Middle frontal gyrus (tissue), 1 donor: ENCODE results near the gene COL28A1.
"Not testable (repeated sequence)": the region's sequence is repeated elsewhere in the genome, so short reads cannot be mapped to it uniquely, and the experiment has no call there.

Experiments
- DNase-seq: peaks from one replicate; pipeline ENCODE4 v3.0.0-alpha.2; 2015; ENCODE audit warnings: low spot score; ENCODE audit errors: extremely low spot score

Gene COL28A1

DNA sequence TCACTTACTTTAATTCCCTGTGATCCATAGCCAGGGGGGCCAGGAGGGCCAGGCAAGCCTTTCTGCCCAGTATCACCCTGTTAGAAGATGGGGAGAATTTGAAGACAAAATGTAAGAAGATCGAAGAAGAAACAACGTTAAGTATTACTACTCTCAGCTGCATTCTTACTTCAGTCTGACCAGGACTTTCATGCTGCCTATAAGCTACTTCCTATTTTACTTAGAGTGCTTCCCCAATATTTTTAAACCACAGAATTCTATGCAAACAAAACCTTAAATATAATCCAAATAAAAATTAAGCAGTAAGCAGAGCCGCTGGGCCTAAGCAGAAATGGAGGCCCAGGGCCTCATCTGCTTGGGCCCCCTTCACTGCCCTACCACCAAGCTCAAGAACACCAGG lies 117.8 kb downstream of the COL28A1 start:
- no peak for DNase-seq

DNA sequence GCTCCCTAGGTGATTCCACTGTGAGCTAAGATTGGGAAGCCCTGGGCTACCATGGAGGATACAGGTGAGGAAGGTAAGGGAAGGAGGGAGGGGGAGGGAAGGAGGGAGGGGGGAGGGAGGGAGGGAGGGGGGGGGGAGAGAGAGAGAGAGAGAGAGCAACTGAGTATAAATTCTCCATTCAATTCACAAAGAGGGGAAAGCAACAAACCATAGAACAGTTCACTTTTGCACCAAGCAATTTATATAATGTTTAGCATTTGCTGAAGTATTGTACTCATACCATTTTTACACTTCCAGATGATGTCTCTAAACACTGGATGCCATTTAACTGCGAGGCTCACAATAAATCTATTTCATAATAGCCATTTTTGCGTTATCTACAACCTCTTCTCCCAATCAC lies 118.3 kb downstream of the COL28A1 start:
- DNase-seq = no peak

DNA sequence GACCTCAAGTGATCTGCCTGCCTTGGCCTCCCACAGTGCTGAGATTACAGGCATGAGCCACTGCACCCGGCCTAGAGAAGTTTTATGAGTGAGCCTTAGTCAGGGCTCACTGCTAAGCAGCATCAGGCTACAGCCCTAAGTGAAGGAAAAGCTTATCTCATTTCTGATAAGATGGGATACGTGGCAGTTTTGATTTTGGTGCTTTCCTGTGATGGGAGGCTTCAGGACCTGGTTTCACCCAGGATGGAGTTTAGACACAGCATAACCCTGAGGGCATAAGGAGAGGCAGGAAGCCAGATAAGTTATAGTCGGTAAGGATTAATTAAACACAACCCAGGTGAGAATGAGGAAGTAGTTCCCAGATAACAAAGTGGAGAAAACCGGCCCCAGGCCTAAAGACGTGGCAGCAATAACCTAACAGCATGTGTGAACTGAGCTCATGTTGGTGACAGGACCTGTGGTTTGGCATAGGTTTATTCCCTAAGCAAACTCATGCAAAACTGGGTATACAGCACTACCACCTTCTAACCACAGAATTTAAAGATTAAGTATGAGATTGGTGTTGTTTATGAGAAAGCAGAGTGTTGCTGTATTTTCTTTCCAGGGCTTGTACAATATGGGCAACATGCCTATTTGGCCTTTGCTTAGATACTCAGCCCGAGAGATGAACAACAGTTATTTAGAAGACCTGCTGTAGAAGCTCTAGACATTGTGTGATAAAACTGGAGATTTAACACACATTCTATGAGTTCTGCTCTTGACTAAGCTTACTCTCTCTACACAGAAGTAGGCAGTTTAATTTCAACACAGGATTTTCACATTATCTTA lies 119.4 kb downstream of the COL28A1 start:
- no peak for DNase-seq

DNA sequence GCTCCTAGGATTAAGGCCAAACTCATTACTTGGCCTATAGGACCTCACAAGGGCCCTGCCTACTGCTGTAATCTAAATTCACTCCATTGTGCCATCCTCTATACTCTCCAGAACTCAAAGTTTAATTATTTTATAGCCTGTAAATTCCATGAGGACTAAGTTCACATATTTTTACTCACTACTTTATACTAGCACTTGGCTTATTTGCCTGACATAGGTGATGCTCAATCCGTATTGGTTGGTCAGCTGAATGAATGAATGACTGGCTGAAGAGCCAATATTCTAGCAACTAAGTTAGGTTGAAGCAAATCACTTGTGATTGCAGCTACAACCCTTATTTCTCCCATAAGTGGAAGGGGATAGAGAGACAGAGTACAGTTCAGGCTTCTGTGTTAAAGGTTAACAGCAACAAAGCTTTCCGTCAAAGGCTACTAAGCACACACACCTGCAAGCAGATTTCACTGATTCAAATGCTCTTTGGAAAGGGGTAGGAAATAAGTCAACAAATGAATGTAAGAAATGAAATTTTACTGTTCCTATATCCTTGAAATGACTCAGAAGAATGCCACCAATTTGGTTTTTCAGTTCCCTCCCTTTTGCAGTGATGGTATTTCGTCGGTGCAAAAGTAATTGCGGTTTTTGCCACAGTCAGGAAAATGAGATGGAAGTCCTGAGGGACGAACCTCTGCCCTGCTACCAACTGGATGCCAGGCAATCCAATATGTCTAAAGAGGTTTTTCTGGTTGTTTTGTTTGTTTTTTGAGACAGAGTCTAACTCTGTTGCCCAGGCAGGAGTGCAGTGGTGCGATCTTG lies 120.7 kb downstream of the COL28A1 start:
- DNase-seq = no peak

DNA sequence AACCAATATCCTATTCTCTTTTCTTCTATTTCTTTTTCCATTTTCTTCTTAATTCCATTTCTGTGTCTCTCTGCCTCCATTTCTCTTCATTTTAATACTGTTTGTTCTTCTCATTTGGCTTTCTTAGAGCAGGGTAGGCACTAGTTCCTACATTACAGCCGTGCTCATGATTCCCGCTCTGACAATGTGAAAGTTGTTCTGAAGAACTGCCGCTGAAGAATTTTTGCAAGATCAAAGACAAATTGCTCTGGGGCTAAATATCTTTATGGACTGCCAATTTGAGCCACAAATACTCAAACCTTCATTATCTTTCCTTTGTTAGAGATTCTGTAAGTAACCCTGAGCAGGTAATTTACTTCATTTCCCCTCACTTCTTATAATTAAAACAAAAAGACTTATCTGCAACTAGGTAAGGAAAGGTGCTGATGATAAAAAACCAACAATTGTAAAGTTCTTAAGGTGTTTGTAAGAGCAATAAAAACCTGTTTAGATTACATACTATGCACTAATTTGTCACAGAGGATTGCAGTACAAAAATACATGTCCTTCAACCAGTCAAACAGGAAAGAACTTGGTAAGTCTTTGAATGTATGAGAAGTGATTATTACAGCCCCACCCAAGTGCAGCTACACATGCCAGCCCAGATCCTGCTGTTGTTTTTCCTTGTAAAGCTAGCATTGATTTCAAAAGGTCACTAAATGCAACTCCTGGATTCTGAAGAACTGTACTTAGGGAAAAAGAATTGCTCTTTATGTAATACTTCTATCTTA lies 127.5 kb downstream of the COL28A1 start:
- no peak for DNase-seq

DNA sequence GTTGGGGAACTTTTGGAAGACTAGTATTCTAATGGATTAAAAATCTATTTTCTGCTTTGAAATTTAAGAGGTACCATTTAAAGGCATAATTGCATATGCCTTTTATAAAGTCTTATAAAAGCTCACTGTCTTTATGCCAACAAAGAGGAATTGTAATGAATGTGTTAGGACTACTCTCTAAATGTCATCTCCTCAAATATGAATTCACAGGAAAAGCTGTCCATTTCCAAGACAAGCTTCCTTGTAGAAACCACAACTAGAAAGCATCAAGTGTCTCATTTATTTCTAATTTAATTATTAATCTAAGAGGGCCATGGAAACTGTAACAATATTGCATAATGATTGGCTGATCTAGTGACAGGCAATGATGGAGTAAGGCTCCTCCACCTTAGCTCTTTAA lies 130.2 kb downstream of the COL28A1 start:
- no peak for DNase-seq

DNA sequence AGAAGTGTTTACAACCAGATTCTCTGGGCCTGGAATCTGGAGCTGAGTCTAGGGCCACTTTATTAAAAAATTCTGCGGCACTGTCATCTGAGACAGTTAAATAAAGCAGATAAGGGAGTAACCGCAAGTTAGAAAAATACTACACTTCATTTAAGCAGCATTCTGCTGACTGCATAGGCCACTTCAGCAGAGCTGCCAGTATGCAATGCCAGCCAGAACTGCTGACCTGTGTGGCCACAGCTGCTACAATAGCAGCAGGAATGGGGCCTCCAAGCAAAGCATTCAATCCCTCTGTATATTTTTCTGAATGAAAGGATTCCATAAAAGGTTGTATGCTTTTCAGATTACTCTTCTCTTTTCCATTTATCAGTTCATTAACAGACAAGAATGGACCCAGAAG lies 136.0 kb downstream of the COL28A1 start:
- DNase-seq = no peak

DNA sequence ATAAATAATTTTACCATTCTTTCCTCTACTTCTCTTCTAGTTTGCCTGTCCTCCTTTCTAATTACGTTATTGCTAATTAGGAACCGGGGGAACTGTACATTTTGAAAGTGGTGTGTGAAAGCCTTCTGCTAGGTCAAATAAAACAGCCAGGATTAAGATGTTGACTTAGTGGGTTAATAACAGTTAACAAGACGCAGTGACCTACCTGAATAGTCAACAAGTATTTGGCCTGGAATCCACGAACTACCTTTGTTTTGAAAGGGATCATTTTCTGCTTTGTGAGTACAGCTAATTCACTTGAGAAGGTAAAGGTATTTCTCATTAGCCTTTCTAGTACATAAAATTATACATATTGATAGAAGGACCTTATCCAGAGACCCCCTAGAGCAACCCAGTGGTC lies 139.9 kb downstream of the COL28A1 start:
- no peak for DNase-seq

DNA sequence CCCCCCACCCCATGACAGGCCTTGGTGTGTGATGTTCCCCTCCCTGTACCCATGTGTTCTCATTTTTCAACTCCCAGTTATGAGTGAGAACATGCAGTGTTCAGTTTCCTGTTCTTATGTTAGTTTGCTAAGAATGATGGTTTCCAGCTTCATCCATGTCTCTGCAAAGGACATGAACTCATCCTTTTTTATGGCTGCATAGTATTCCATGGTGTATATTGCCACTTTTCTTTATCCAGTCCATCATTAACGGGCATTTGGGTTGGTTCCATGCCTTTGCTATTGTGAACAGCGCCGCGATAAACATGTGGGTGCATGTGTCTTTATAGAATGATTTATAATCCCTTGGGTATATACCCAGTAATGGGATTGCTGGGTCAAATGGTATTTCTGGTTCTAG lies 147.5 kb downstream of the COL28A1 start:
- not testable (repeated sequence) for DNase-seq

DNA sequence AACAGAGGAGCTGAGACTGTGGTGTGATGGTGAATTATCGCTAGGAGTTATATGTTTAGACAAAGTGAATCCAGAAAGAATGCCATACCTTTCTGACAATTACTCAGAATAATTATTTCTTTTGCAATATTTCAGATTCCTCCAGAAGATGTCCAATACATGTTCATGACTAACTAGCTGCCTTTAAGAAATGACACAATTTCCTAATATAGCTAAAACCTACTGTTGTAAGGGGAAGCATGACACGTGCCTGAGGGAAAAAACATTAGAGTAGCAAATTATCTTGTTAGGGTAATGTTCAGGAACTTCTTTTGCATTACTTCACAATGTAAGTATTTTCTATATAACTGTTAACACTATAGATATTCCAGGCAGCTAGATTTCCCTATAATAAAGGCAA lies 150.3 kb downstream of the COL28A1 start:
- no peak for DNase-seq

DNA sequence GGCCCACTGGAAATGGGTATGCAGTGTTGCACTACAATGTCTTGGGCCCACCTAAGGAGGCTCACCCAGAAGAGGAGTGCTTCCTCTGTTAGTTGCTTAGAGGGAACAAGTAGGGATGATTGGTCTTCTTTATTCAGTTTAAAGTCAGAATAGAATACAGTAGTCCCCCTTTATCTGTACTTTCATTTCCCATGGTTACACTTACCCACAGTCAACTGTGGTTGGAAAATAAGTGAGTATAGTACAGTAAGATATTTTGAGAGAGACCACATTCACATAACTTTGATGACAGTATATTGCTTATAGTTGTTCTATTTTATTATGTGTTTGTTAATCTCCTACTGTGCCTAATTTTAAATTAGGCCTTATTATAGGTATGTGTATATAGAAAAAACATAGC lies 151.4 kb downstream of the COL28A1 start:
- no peak for DNase-seq

DNA sequence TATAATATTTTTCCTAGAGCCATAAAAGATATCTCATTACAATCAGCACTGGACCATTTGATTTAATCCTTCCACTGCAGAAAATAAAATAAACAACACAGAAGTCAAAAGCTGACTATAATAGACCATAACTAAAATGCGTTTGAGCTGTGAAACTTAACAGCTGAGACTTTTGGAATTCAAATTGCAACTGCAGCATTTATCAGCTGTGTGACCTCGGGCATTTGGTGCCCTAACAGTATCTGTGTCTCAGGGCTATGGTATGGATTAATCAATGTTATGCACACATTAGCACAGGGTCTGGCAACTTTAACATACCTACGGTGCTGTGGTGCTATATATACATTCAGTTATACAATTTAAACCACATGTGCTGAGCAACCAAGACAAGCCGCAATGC lies 160.1 kb downstream of the COL28A1 start:
- DNase-seq = no peak

DNA sequence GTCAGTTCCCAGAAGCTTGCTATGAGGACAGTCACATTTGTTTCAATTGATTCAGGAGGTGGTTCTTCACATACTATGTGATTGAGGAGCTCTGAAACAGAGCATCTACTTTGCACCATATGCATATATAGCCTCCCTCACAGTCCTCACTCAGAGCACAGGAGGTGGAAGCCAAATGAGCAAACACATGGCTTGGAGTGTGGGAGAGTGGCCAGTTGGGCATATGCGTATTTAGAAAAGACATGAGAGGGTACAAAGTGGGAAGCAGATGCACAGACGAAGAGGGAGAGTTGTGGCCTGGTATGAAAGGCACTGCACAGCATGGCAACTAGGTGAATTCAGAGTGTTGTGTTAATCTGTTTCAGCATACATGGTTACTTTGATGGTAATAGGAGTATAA lies 165.6 kb downstream of the COL28A1 start:
- no peak for DNase-seq

DNA sequence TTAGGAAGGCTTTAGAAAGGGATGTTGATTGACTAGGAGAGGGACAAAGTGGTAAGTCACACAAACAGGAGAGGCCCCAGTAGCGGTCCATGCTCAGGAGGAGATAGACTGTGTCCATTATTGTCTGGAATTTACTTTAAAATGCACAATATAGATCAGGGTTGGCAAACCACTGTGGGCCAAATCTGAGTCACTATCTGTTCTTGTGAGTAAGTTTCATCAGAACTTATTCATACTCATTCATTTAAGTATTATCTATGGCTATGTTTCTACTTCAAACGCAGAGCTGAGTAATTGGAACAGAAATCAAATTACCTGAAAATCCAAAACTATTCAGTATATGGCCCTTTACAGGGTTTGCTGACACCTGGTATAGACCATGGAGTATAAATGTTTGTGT lies 166.5 kb downstream of the COL28A1 start:
- DNase-seq = no peak

DNA sequence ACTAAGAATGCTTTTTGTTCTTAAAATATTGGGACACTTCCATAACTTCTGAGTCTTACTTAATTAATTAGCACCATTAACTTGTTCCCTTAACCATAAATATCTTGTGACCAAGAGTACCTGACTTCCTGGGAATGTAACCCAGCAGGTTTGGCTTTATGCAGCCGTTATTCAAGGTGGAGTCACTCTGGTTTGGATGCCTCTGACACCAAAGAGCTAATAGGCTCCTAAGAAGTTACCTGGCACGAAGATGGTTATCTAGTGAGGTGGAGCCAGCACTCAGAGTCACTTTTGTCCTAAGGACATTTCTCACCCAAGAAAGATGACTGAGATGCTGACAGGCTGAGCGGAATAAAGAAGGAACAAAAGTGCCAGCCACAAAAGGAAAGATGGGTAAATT lies 181.0 kb downstream of the COL28A1 start:
- no peak for DNase-seq

DNA sequence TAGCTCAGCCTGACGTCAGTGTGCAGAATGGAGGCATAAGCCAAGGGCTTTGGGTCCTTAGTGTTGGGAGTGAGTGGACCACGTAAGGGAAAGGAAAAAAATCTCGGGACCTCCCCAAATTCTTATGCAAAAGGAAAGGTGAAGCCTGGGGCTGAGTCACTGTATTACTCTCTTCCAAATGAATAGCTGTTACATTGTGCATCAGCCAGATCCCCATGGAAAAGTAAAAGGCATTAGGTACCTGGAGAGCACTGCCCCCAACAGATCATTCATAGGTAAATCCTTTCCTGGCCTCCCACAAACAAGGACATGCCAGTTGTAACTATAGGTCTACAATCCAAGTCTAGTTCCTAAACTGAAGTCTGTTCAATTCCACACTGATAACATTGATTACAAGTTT lies 182.8 kb downstream of the COL28A1 start:
- no peak for DNase-seq

DNA sequence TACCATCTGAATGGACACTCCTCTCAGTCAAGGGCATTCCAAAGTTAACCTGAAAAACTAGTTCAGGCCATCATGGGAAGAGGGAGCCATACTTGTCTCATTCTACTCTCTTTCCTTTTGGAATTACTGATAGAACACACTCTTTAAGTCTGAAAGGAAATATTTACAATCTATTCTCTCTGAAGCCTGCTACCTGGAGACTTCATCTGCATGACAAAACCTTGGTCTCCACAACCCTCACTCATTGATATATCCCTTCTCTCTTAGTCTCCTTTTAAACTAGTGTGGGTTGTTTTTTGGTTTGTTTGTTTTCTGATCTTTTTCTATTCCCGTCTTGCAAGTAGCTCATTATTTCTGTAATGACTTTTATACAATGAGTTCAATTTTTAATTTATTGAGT lies 183.8 kb downstream of the COL28A1 start:
- DNase-seq = no peak

DNA sequence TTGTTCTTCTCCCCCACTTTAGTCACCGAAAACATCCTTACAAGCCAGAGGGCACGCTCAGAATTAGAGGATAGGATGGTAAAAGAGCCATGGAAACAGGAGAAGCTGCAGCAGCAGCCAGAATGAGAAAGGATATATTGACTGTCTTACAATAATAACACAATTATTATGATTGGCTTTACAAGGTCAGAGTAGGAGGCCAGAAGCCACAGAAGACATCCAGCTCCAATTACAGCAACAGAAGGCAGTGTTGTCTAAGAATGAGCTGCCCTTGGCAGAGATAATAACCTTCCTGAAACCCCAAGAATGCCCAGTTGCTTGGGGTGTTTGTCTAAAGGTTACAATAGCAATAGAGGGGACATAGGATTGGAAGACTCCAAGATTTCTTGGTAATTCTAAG lies 184.5 kb downstream of the COL28A1 start:
- DNase-seq = no peak

DNA sequence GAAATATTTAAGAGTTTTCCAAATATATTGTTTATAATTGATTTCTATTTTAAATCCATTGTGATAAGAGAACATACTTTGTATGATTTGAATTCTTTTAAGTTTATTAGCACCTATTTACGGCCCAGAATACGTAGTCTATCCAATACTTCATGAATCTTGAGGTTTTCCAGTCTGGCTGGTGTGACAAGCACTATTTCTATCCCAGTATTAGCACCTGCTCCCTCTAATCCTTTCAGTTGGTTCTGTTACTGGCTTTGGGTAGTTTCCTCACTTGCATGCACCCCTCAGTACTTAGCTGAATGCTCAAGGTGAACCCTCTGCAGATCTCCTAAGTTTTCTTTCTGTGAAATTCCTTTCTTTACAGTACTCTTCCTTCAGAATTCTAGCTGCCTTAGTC lies 186.5 kb downstream of the COL28A1 start:
- DNase-seq = no peak

DNA sequence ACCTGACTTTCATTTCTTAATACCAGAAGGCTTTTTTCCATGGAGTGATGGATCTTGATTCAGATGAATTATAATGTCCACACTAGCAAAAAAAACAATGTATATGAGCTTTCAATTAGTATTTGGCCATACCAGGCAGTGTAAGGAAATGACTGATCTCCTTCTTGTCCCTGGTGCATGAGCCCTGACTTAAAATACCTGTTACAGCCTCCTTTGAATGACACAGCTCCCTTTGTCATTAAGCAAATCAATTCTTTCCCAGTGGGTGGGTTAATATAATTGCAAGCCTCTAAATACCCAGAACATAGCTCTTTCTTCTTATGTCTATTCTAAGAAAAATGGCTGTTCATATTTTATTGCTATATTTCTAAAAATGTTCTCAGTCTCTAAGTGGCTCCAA lies 188.6 kb downstream of the COL28A1 start:
- no peak for DNase-seq

DNA sequence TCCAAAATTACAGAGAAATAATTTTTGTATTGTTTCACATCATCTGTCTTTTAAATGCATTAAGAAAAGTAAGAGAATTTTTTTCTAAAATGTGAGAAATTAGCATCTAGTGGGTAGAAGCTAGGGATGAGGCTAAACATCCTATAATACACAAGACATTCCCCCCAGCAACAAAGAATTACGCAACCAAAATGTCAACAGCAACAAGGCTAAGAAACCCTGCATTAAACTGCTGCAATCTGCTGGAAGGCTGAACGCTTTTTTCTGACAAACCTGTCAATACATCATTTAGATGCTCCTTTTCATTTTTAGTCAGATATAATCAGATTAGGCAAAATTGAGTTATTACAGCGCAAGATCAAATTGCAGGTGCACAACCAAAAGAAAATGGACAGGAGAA lies 191.1 kb downstream of the COL28A1 start:
- DNase-seq = no peak

DNA sequence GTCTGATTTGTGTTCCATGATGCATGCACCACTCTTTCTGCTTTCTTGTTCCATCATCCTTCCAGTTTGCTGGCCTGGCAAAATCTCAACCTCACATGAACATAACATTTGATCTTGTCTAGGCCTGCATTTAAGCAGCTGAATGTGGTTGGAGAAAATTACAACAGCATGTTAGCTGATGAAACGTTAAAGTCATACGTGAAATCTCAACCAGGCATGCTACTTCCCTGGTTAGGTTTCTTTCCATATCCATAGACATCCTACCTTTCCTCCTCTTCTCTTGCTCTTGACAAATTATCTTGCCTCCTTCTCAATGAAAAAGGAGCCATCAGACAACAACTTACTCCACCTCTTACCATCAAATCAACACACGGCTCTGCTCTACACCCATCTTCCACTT lies 199.8 kb downstream of the COL28A1 start:
- DNase-seq = no peak
